AG08395 (cell line): ENCODE measurements around the gene GGA2.
"Not testable (repeated sequence)": the region's sequence is repeated elsewhere in the genome, so short reads cannot be mapped to it uniquely, and the experiment has no call there.

ENCODE experiments used
- DNase-seq: peaks from one replicate; pipeline ENCODE4 v3.0.0; 2012; ENCODE audit warnings: mixed read lengths, low spot score

GGA2 gene

DNA sequence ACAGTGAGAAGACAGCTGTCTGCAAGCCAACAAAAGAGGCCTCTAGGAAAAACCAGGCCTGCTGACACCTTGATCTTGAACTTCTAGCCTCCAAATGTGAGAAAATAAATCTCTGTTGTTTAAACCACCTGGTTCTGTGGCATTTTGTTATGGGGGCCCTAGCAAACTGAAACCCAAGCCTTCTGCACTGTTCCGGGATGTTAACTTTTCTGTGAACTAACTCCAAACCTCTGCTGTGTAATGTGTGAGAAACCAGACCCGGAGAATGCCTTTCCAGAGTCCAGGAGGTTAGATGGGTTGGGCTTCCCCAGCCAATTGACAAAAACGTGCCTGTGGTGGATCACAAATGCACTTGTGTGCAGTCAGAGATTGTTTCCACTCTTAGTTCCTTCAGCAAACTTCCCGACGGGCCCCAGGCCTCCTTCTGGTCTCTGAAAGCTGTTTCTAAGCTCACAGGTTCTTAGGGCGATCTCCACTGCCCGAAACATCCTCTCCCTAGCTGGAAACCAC lies 13.6 kb upstream of the GGA2 start:
- no peak for DNase-seq

DNA sequence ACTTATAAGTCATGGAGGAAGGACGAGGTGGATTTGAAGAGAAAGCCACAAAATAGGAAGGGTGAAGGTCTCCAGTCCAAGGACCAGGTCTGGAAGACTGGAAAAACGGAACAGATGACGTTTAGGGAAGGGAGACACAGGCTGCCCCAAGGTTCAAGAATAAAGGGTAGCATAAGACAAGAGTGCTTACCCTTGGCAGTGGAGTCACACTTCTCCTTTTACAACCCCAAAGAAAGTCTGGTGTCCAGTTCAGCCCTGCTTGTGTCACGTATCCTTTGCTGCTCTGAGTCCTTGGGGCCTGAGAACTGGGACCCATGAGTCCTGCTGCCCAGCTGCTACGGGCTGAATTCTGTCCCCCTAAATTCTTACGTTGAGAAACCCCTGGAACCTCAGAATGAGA lies 13.0 kb upstream of the GGA2 start:
- DNase-seq = no peak

GRCh38 chr16:23521965-23522364 lies 11.7 kb upstream of the GGA2 start:
- DNase-seq = no peak

DNA sequence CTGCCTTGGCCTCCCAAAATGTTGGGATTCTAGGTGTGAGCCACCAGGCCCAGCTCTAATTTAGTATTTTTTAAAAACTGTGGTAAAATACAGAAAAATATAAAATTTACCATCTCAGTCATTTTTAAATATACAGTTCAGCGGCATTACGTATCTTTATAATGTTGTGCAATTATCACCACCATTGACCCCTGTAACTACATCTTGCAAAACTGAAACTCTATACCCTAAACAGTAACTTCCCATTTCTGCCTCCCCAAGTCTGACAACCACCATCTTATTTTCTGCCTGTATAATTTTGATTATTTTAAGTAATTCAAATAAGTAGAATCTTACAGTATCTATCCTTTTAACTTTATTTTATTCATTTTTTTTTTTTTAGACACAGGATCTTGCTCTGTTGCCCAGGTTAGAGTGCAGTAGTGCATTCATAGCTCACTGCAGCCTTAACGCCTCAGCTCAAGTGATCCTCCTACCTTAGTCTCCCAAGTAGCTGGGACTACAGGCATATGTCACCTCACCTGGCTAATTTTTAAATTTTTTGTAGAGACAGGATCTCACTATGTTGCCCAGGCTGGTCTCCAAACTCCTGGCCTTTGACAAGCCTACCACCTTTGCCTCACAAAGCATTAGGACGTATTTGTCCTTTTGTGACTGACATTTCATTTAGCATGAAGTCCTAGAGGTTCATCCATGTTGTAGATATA lies 10.9 kb upstream of the GGA2 start:
- no peak for DNase-seq

DNA sequence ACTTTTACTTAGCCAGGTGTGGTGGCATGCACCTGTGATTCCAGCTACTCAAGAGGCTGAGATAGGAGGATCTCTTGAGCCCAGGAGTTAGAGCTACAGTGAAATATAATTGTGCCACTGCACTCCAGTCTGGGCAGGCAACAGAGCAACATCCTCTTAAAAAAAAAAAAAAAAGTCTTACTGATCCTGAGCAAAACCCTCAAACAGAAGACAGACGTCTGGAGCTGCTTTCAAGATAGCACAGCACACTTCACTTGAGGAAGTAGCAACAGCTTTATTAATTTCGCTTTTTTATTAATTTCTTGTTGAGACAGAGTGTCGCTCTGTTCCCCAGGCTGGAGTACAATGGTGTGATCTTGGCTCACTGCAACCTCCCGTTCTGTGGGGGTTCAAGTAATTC lies 10.2 kb upstream of the GGA2 start:
- no peak for DNase-seq

- DNase-seq = no peak
Measured at GRCh38 chr16:23519282-23519681, 9.0 kb upstream of the GGA2 start.

- DNase-seq = no peak
Measured at GRCh38 chr16:23518435-23518891, 8.2 kb upstream of the GGA2 start.

DNA sequence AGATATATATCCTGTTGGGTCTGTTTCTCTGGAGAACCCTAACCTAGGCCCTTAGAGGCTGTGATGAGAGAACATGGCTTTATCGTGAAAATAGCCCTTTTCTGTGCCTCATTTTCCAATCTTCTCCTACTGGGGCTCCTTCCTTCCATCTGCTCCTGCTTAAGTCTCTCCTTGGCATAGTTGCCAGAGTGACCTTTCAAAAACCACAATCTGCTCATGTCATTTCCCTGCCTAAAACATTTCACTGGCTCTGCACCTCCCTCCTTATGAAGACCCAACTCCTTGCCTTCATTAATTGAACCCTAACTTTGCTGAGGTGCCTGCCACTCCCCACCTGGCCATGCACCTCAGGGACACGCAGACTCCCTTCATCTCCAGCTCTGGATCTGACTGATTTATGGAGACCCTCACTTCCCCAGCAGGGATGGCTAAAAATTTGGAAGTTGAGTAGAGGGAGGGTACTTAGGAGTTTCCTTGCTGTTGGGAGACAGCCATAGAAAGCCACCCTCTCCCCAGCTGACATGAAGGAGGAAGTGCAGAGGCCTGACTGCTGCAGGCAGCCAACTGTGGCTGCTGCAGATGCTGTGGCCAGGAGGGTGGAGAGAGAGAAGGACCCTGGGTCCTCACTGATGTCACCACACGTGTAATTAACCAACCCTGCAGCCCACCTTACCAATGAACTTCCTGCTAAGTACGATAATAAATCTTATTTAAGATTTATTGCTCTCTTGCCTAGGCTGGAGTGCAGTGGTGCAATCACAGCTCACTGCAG lies 6.3 kb upstream of the GGA2 start:
- DNase-seq = no peak

DNA sequence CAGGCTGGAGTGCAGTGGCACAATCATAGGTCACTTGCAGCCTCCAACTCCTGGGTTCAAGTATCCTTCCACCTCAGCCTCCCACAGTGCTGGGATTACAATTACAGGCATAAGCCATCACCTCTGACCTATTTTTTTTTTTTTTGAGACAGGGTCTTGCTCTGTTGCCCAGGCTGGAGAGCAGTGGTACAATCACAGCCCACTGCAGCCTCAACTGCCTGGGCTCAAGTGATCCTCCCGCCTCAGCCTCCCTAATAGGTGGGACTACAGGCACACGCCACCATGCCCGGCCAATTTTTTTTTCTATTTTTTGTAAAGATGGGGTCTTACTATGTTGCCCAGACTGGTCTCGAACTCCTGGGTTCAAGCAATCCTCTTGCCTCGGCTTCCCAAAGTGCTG lies 5.6 kb upstream of the GGA2 start:
- DNase-seq = no peak

GRCh38 chr16:23514381-23515152 lies 4.3 kb upstream of the GGA2 start:
- DNase-seq = no peak

GRCh38 chr16:23512168-23512695 lies 1.9 kb upstream of the GGA2 start:
- DNase-seq = no peak

GRCh38 chr16:23511731-23512130 lies 1.4 kb upstream of the GGA2 start:
- no peak for DNase-seq

- not testable (repeated sequence) for DNase-seq
Measured at GRCh38 chr16:23510915-23511270, 599 bp upstream of the GGA2 start.

DNA sequence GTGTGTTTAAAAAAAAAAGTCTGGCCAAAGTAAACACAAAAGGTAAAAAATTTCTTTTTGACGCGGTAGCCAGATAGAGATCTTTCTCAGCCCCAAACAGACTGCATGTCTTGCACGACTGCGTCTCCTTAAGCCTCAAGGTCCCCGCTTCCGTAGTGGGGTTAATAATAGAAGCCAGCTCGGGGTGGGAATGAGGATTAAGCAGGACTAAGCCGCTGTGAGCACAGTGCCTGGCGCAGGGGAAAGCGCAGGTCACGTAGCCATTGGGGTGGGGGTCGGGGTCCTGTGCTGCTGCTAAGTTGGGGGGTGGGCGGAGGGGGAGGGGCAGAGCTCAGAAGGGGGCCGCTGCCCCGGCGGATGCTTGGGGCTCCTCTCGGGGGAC lies 521 bp downstream of the GGA2 start:
- no peak for DNase-seq

GRCh38 chr16:23509441-23509754 lies 896 bp downstream of the GGA2 start:
- DNase-seq = no peak

DNA sequence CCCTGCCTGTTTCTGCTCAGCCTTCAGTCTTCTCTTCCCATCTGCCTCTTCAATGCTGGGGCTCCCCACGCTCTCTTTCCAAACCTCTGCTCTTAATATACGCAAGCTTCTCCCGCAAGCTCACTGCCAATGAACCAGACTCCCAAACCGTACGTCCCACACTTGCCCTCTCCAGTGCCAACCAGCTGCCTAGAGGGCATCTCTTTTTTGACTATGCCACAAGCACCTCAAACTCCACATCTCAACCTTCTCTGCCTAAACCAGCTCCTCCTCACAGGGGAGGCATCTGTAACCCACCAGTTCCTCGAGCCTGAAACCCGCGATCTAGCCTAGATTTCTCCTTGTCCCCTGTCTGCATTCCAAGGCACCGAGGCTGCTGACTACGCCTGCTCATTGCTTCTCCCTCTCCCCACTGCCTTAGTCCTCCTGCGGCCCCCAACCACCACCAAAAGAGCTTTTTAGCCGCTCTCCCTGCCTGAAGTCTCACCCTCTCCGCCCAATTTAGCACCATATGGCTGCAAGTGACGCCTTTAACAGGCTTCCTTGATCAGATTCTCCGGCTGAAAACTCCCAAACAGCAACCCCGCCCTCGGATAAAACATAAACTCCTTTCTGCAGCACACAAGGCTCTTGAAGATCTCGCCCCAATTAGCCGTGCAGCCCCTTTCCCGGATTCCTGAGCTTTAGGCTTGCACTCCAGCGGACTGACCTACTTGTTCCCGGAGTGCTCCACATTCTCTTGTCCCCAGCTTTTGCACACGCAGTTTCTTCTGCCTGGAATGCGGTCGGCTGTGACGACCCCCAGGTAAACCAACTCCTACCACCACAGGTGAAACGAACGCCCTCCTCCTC lies 1.5 kb downstream of the GGA2 start:
- no peak for DNase-seq

- DNase-seq = no peak
Measured at GRCh38 chr16:23506606-23506994, 3.7 kb downstream of the GGA2 start.

DNA sequence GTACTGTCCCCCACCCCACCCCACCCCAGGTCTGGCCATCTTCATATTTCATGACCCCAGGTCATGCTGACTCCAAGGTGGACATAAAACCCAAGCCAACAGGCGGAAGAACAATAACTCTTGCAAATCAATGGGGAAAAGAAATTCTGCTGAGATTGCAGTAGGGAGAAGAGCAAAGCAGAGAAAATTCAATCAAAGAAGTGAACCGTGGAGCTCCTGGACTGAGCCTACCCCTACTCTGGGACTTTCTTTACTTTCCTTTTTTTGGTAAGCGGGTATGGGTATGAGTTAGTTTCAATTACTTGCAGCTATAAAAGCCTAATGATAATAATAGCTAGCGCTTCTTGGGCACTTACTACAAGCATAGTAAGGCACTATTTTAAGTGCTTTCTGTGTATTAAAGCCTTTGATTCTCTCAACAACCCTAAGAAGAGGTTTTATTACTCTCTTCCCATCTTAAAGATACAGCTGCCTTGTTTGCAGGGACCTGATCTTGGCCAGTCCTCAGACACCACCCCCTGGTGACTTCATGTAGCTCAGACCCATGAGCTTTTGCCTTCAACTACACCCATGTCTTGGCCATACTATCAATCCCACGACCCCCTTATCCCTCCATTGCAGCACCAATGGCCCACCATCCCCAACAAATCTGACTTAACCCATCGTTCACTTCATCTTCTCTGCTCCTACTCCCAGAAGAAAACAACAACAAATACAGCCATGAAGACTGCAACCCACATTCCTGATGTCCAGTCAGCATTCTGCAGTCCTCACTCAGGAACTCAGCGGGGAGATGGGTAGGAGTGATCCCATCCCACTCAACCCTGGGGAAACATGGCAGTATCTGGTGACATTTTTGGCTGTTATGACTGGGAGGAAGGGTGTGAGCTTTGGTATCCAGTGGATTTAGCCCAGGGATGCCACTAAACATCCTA lies 4.4 kb downstream of the GGA2 start:
- no peak for DNase-seq

DNA sequence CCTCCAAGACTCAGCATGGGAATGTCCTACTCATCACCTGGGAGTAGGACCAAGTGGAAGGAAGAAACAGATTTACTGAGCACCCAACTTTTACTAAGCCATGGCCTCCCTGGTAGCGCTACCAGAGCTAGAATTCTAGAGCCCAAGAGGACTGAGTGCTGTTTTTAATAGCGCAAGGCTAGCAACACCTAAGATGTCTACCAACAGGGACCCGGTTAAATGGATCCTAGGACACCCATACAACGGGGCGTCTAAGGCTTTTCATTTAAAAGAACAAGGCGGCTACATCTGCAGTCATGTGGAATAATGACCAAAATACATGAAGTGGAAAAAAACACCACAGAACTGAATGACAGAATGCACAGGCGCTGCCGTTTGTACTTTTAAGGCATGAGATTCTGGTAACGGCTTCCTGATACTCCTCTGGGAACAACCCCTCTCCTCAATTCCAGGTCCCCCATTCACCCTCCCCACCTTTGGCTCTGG lies 5.1 kb downstream of the GGA2 start:
- DNase-seq = no peak

DNA sequence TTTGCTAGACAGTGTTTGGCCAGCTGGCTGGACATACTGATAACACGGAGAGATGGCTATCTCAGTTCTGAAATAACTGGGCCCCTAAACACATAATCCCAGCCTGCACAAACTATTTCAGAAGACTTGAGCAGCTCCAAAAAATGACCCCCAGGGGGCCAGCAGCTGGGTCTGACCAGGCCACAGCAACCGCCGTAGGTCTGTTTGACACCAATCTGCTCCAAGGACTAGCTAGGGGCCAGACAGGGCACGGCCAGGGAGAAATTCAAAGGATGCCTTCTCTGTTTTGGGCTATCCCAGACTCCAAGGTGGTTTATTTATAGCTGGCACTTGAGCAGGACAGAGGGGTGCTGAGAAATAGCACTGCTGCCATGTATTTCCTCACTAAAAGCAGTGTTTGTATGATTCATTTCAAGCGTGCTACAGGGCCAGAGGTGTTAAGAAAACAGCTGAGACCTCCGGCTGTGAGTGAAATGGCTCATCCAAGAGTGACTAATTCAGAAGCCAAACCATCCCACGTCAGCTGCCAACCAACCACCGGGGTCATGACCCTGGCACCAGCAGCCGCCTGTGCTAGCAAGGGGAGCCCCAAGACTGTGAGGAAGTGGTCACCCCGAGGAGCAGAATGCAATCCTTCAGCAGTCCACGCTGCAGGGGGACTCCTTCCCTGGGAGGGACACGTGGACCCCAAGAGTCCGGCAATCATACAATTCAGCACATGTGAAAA lies 5.7 kb downstream of the GGA2 start:
- DNase-seq = peak; percentile 85
